ENCODE measurements around the gene ANKMY1.

DNA sequence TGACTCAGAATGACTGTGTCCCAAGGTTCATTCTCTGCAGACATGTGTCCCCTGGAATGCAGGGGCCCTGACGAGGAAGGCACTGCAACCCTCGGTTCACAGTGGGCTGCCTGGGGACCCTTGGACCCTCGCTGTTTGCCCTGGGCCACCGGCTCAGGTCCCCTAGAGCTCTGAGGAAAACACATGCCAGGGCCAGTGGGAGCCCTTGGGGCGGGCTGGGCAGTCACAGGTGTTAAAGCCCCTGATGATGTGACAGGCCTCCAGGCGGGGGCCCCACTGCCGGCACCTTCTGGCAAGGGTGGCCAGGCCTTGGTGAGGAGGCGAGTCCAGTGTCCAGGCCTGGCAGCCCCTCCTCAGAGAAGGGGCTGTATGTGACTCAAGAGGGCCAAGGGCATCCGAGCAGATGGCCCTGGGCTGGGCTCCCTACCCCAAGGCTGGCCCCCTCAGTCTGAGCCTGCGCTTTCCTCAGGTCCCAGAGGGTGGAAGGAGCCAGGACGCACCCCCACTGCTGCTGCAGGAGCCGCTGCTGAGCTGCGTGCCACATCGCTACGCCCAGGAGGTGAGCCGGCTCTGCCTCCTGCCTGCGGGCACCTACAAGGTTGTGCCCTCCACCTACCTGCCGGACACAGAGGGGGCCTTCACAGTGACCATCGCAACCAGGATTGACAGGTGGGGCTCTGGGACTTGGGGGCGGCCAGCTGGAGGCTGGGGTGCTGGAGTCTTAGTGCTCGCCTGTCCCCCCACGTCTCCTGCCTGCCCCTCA lies 39.8 kb upstream of the ANKMY1 start:
- TF ChIP-seq TAF1 (IDR thresholded peaks at IDR 0.05; ENCODE audit: low read depth, low read length), result no peak
- no peak for TF ChIP-seq ZNF274 (IDR thresholded peaks at IDR 0.05; ENCODE audit: borderline replicate concordance, extremely low read depth, low read length)
- TF ChIP-seq, protein P1, sequence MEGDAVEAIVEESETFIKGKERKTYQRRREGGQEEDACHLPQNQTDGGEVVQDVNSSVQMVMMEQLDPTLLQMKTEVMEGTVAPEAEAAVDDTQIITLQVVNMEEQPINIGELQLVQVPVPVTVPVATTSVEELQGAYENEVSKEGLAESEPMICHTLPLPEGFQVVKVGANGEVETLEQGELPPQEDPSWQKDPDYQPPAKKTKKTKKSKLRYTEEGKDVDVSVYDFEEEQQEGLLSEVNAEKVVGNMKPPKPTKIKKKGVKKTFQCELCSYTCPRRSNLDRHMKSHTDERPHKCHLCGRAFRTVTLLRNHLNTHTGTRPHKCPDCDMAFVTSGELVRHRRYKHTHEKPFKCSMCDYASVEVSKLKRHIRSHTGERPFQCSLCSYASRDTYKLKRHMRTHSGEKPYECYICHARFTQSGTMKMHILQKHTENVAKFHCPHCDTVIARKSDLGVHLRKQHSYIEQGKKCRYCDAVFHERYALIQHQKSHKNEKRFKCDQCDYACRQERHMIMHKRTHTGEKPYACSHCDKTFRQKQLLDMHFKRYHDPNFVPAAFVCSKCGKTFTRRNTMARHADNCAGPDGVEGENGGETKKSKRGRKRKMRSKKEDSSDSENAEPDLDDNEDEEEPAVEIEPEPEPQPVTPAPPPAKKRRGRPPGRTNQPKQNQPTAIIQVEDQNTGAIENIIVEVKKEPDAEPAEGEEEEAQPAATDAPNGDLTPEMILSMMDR (IDR thresholded peaks at IDR 0.05; ENCODE audit: control extremely low read depth in 1 of 3, insufficient read depth in 1 of 3, low read depth in 1 of 3, low read length in 3 of 3), result no peak
- no peak for TF ChIP-seq GABPA (IDR thresholded peaks at IDR 0.05; ENCODE audit: borderline replicate concordance, insufficient read depth, low read length)
